Ectodermal cell (in vitro differentiated cells): ENCODE results near the gene NPY2R.
A peak's percentile ranks its signal among the peaks of the same experiment; 100 is the strongest.

ENCODE experiments used
- H3K27ac ChIP-seq: 2 replicates; pipeline ENCODE4 v1.7.0; 2013; ENCODE audit warnings: mild to moderate bottlenecking, low read depth, low read length; ENCODE audit not compliant: insufficient read depth, poor library complexity, severe bottlenecking
- H3K27me3 ChIP-seq: 2 replicates; pipeline ENCODE4 v1.7.0; 2013; ENCODE audit warnings: mild to moderate bottlenecking, low read length; ENCODE audit not compliant: insufficient read depth, control insufficient read depth, poor library complexity, severe bottlenecking
- H3K36me3 ChIP-seq: one replicate; pipeline ENCODE4 v1.7.0; 2013; ENCODE audit warnings: low read length; ENCODE audit not compliant: control insufficient read depth, insufficient read depth
- H3K4me1 ChIP-seq: one replicate; pipeline ENCODE4 v1.7.0; 2013; ENCODE audit warnings: low read length; ENCODE audit not compliant: control insufficient read depth, insufficient read depth
- H3K4me3 ChIP-seq: 2 replicates; pipeline ENCODE4 v1.7.0; 2013; ENCODE audit warnings: low read depth, low read length, control low read depth; ENCODE audit not compliant: insufficient read depth
- H3K9me3 ChIP-seq: 2 replicates; pipeline ENCODE4 v1.7.0; 2013; ENCODE audit warnings: mild to moderate bottlenecking, low read length, moderate library complexity; ENCODE audit not compliant: control insufficient read depth
- WGBS, 2 experiments: methylation state at CpG; one replicate each; pipeline ENCODE4 v1.1.7; 2013; ENCODE audit warnings: missing lambda C conversion rate in 2 of 2; 5-methylcytosine and 5-hydroxymethylcytosine counted together

Gene NPY2R

GRCh38 chr4:155248002-155248896 lies 39.8 kb downstream of the NPY2R start:
- H3K36me3 ChIP-seq, result no peaks in the 10 kb centered on the region
- H3K27ac ChIP-seq, result peak overlapping the region; percentile 22
- WGBS, 2 experiments, result 68 to 70% methylated on average over 9 of the region's 9 CpGs

GRCh38 chr4:155249016-155249566 lies 40.7 kb downstream of the NPY2R start:
- no peaks in the 10 kb centered on the region for H3K9me3 ChIP-seq
- peaks cover 11% of the 10 kb centered on the region for H3K4me1 ChIP-seq
- H3K4me3 ChIP-seq, result no peak overlapping the region
- H3K27ac ChIP-seq, result peak overlapping the region; percentile 22
- H3K36me3 ChIP-seq, result no peaks in the 10 kb centered on the region
- no peaks in the 10 kb centered on the region for H3K27me3 ChIP-seq
- 50 to 52% methylated on average over 5 to 7 of the region's 8 CpGs for WGBS, 2 experiments

More at GRCh38 chr4:155248002-155248896, 39.8 kb downstream of the NPY2R start:
- Histone ChIP-seq H3K27me3 (no peaks in the 10 kb centered on the region), H3K4me3 (no peak overlapping the region), H3K4me1 (peaks cover 11% of the 10 kb centered on the region), H3K9me3 (no peaks in the 10 kb centered on the region)

- peaks cover 11% of the 10 kb centered on the region for H3K4me1 ChIP-seq
- H3K4me3 ChIP-seq, result no peak overlapping the region
- no peak overlapping the region for H3K27ac ChIP-seq
- WGBS, 2 experiments, result 80 to 92% methylated on average over 1 of the region's 1 CpG
- H3K27me3 ChIP-seq, result no peaks in the 10 kb centered on the region
- no peaks in the 10 kb centered on the region for H3K36me3 ChIP-seq
- H3K9me3 ChIP-seq, result no peaks in the 10 kb centered on the region
These were observed 43.9 kb downstream of the NPY2R start for GRCh38 chr4:155252327-155252726.

- no CpG with 5 or more reads among the region's 1 CpG for WGBS, 2 experiments
- Histone ChIP-seq H3K4me1 (no peaks in the 10 kb centered on the region), H3K27ac (no peak overlapping the region), H3K27me3 (no peaks in the 10 kb centered on the region), H3K9me3 (no peaks in the 10 kb centered on the region), H3K36me3 (no peaks in the 10 kb centered on the region), H3K4me3 (no peak overlapping the region)
These were observed 55.0 kb downstream of the NPY2R start for GRCh38 chr4:155263480-155263879.

GRCh38 chr4:155265113-155265512 lies 56.7 kb downstream of the NPY2R start:
- Histone ChIP-seq H3K4me1 (no peaks in the 10 kb centered on the region), H3K27me3 (no peaks in the 10 kb centered on the region), H3K36me3 (no peaks in the 10 kb centered on the region), H3K27ac (no peak overlapping the region), H3K4me3 (no peak overlapping the region), H3K9me3 (no peaks in the 10 kb centered on the region)
- WGBS, 2 experiments, result 90 to 93% methylated on average over 2 of the region's 2 CpGs
